K562 (cell line): ENCODE measurements around the gene ZNF460. TPM values are rescaled to one million over a fixed set of nuclear protein-coding genes. Genes with fewer than 3 reads are reported as not detected.

Experiments used
- CREB3L1 ChIP-seq: fragments of 450-650 bp; IDR thresholded peaks from 2 replicates; pipeline ENCODE4 v1.6.1; 2014; ENCODE audit warnings: low read depth, mild to moderate bottlenecking, moderate library complexity, borderline replicate concordance
- DDX20 ChIP-seq: fragments of 450-650 bp; IDR thresholded peaks from 2 replicates; pipeline ENCODE4 v1.6.1; 2016; ENCODE audit warnings: missing genetic modification characterization, low read depth, mild to moderate bottlenecking, missing compliant biosample characterization, moderate library complexity
- FOS ChIP-seq: IDR thresholded peaks from 3 replicates; pipeline ENCODE4 v1.6.1; 2011; ENCODE audit not compliant: insufficient read length; ENCODE audit errors: extremely low read depth
- FOXK2 ChIP-seq, 2 experiments: fragments of 450-650 bp; IDR thresholded peaks in 1 of 2; conservative IDR thresholded peaks in 1 of 2; 2 replicates each; pipeline ENCODE4 v1.6.1; 2016; ENCODE audit warnings: low read depth in 2 of 2, mild to moderate bottlenecking in 1 of 2
- GATAD2A ChIP-seq: fragments of 450-650 bp; IDR thresholded peaks from 2 replicates; pipeline ENCODE4 v1.6.1; 2017
- GMEB1 ChIP-seq: fragments of 250-450 bp; sonication (Bioruptor Pico); IDR thresholded peaks from 2 replicates; pipeline ENCODE4 v1.4.0; 2020; ENCODE audit warnings: mild to moderate bottlenecking
- JUNB ChIP-seq: fragments of 450-650 bp; formaldehyde crosslinking; conservative IDR thresholded peaks from 2 replicates; pipeline ENCODE4 v1.4.0; 2020; ENCODE audit warnings: mild to moderate bottlenecking
- MAX ChIP-seq: sonication (generic); formaldehyde crosslinking; IDR thresholded peaks from 2 replicates; pipeline ENCODE4 v1.9.0; 2022; ENCODE audit warnings: mild to moderate bottlenecking, missing genetic modification reagents
- MITF ChIP-seq: IDR thresholded peaks from 2 replicates; pipeline ENCODE4 v1.6.1; 2014; ENCODE audit warnings: antibody characterized with exemption
- NELFE ChIP-seq: IDR thresholded peaks from 2 replicates; pipeline ENCODE4 v1.6.1; 2011; ENCODE audit warnings: mild to moderate bottlenecking; ENCODE audit not compliant: insufficient read depth, insufficient read length
- PHB2 ChIP-seq: fragments of 450-650 bp; IDR thresholded peaks from 2 replicates; pipeline ENCODE4 v1.6.1; 2017; ENCODE audit warnings: low read depth
- POLR3A ChIP-seq: IDR thresholded peaks from 2 replicates; pipeline ENCODE4 v1.6.1; 2011; ENCODE audit warnings: borderline replicate concordance, mild to moderate bottlenecking, moderate library complexity; ENCODE audit not compliant: insufficient read length, insufficient read depth; ENCODE audit errors: extremely low read depth
- RFX7 ChIP-seq: fragments of 250-450 bp; sonication (Bioruptor Pico); IDR thresholded peaks from 2 replicates; pipeline ENCODE4 v1.5.1; 2021; ENCODE audit warnings: mild to moderate bottlenecking
- SMAD3 ChIP-seq: fragments of 450-650 bp; formaldehyde crosslinking; conservative IDR thresholded peaks from 2 replicates; pipeline ENCODE4 v1.4.0; 2020; ENCODE audit warnings: mild to moderate bottlenecking
- SREBF1 ChIP-seq: fragments of 150-350 bp; IDR thresholded peaks from 2 replicates; pipeline ENCODE4 v1.6.1; 2014; ENCODE audit warnings: antibody characterized with exemption, low read depth, low read length, borderline replicate concordance
- TBP ChIP-seq: optimal IDR thresholded peaks from 2 replicates; pipeline ENCODE3; 2011; ENCODE audit warnings: low read depth, low read length, improper control_type of control experiment
- TCF7L2 ChIP-seq: fragments of 150-350 bp; IDR thresholded peaks from 2 replicates; pipeline ENCODE4 v1.6.1; 2016; ENCODE audit warnings: low read depth, mild to moderate bottlenecking, low read length, moderate library complexity
- U2AF2 ChIP-seq: fragments of 200-400 bp; formaldehyde crosslinking; optimal IDR thresholded peaks from 2 replicates; pipeline ENCODE3; 2017; ENCODE audit warnings: low read depth, mild to moderate bottlenecking, low read length
- ZNF134 ChIP-seq: fragments of 250-450 bp; sonication (Bioruptor Pico); conservative IDR thresholded peaks from 2 replicates; pipeline ENCODE4 v1.4.0; 2020
- ZNF696 ChIP-seq: fragments of 250-450 bp; sonication (Bioruptor Pico); conservative IDR thresholded peaks from 2 replicates; pipeline ENCODE4 v1.4.0; 2020; ENCODE audit warnings: mild to moderate bottlenecking, moderate library complexity
- ZNF76 ChIP-seq: fragments of 250-450 bp; sonication (Bioruptor Pico); IDR thresholded peaks from 2 replicates; pipeline ENCODE4 v1.4.0; 2020; ENCODE audit warnings: mild to moderate bottlenecking, moderate library complexity, borderline replicate concordance
- ZNF766 ChIP-seq: fragments of 200-800 bp; sonication (Bioruptor generic); conservative IDR thresholded peaks from 2 replicates; pipeline ENCODE4 v1.6.1; 2016; ENCODE audit warnings: missing genetic modification characterization, missing compliant biosample characterization
- polyA plus RNA-seq, 8 experiments: library from polyadenylated mRNA; depleted of rRNA in 4 of 8; stranded (reverse) in 5 of 8; unstranded in 3 of 8; fragments of >200 nt; fragmentation: Nextera tagmentation in 2 of 8; fragmentation: Illumina TruSeq in 1 of 8; extraction: Ambion mirVana in 2 of 8; extraction: Trizol in 1 of 8; gene quantifications; 2 replicates each; pipeline versions ENCODE4 v1.2.1 to v1.2.3, GENCODE V29; 2011 to 2014; ENCODE audit warnings: inconsistent platforms in 1 of 8, missing spikeins in 1 of 8
- total RNA-seq, 7 experiments: library from RNA; depleted of rRNA in 6 of 7; stranded (reverse); fragments of >200 nt in 6 of 7; fragmentation: Illumina TruSeq in 2 of 7; extraction: Trizol in 2 of 7; gene quantifications; 2 replicates each; pipeline versions ENCODE4 v1.2.1 to v1.2.3, GENCODE V29; 2011 to 2021; ENCODE audit warnings: low replicate concordance in 1 of 7

The ZNF460 gene
- total and polyA plus RNA-seq, 9 of the 15 experiments (the other 6 are each of a cell fraction or from before 2014, with no cell fraction given): 0.45 to 36.2 (median 16.6) TPM

GRCh38 chr19:57320180-57321084 lies 40.1 kb downstream of the ZNF460 start, which contains the start of gene ZNF543 (continued):
- TF ChIP-seq MAX (CRISPR knock-in tag) (peak; percentile 20; the same call in 1 of the 2 replicates), SREBF1 (no peak), NELFE (no peak), MITF (no peak), RFX7 (no peak), TCF7L2 (no peak), ZNF76 (CRISPR knock-in tag) (0 out of 2 replicates have a peak, but pooled peaks have one; percentile 43), ZNF134 (CRISPR knock-in tag) (no peak), TBP (no peak), FOS (peak; percentile 12), CREB3L1 (no peak), GMEB1 (CRISPR knock-in tag) (peak; percentile 81), POLR3A (no peak), GATAD2A (no peak), FOXK2 (conservative IDR thresholded peaks at IDR 0.05 in 1 of 2, IDR thresholded peaks at IDR 0.05 in 1 of 2; ENCODE audit: low read depth in 2 of 2) (peak in 1 of 2 experiments; percentile 41; a peak in 1 of 4 replicates), U2AF2 (no peak), JUNB (CRISPR knock-in tag) (peak; percentile 83), PHB2 (no peak), DDX20 (tag) (no peak), ZNF696 (CRISPR knock-in tag) (no peak), ZNF766 (CRISPR knock-in tag) (no peak), SMAD3 (CRISPR knock-in tag) (no peak)
